ENCODE results near the gene MYO15A.

Gene MYO15A

GRCh38 chr17:18089613-18090012, 18.9 kb upstream of the MYO15A start:
- Mint-ChIP-seq H3K27ac (peak overlapping the region; percentile 99), H3K36me3 (peaks cover 19% of the 10 kb centered on the region), H3K27me3 (no peaks in the 10 kb centered on the region), H3K4me1 (peaks cover 34% of the 10 kb centered on the region), H3K9me3 (no peaks in the 10 kb centered on the region), H3K4me3 (no peak overlapping the region)
- no peak for ATAC-seq

DNA sequence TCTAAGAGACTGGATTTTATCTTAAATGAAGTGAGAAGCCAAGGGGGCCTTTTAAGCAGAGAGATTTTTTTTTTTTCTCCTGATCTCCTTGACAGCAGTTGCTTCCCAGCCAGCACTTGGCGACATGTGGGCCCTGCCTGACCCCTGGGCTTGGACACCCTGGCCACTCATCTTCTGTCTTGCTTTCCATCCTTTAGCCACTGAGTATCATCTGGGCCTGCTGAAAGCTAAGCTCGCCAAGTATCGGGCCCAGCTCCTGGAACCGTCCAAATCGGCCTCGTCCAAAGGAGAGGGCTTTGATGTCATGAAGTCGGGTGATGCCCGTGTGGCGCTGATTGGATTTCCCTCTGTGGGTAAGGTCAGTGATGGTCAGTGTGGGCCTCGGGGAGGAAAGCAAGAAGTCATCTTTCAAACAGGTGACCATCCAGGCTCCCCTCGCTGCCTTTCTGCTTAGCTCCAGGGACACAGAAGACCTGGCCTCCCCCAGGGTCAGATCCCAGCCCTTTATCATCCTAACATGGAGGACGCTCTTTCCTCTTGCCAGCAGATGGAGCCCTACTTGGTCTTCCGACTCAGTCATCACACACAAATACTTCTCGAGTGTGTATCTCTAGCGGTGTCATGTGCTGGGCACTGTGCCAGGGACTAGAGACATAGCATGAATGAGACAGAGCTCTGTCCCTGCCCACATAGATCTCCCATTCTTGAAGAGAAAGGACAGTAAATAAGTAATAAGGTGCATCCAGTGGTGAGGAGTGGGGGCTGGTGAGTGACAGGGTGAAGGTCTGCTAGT, 14.7 kb upstream of the MYO15A start:
- Mint-ChIP-seq H3K4me3 (no peak overlapping the region), H3K27me3 (no peaks in the 10 kb centered on the region), H3K36me3 (peaks cover 34% of the 10 kb centered on the region), H3K4me1 (peaks cover 18% of the 10 kb centered on the region), H3K9me3 (no peaks in the 10 kb centered on the region), H3K27ac (peak overlapping the region; percentile 21)
- ATAC-seq, result no peak

GRCh38 chr17:18094409-18094807, 14.1 kb upstream of the MYO15A start:
- Mint-ChIP-seq H3K36me3 (peaks cover 34% of the 10 kb centered on the region), H3K4me3 (no peak overlapping the region), H3K9me3 (no peaks in the 10 kb centered on the region), H3K27ac (peak overlapping the region; percentile 21), H3K27me3 (no peaks in the 10 kb centered on the region), H3K4me1 (peaks cover 12% of the 10 kb centered on the region)
- no peak for ATAC-seq

GRCh38 chr17:18099516-18099915, 9.0 kb upstream of the MYO15A start:
- H3K36me3 Mint-ChIP-seq, result peaks cover 28% of the 10 kb centered on the region
- H3K27ac Mint-ChIP-seq, result no peak overlapping the region
- no peaks in the 10 kb centered on the region for H3K27me3 Mint-ChIP-seq
- no peaks in the 10 kb centered on the region for H3K9me3 Mint-ChIP-seq
- peaks cover 23% of the 10 kb centered on the region for H3K4me1 Mint-ChIP-seq
- H3K4me3 Mint-ChIP-seq, result no peak overlapping the region
- ATAC-seq, result no peak

DNA sequence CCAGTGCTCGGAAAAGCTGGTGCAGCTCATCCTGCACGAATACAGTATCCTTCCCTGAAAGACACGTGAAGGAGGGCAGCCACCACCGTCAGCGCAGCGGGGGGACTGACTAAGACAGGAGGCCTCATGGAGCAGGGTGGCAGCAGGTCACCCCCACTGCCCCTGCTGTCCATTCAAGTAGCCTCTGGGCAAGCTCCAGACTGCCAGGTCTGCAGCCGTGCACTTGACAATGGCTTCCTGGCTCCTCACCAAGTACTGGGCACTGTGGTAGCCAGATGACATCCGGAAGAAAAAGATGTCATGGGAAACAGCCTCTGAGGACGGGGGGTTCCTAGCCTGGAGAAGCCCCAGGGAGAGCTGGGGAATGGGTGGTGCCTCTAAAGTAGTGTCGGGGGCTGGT, 7.9 kb upstream of the MYO15A start:
- peaks cover 29% of the 10 kb centered on the region for H3K36me3 Mint-ChIP-seq

DNA sequence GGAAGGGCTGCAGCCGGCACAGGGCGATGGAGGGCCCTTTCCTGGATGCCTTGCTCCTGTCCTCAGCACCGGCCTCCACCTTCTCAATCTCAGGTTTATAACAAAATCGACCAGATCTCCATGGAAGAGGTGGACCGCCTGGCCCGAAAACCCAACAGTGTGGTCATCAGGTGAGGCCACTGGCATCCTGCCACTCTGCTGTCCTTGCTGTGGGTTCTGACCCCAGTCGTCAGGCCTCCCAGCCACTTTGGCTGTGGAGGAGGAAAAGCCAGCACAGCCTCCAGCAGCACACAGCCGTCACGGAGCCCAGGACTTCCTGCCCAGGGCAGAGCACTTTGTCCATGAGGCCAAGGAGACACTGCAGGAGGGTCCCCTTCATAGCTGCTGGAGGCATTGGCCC, 6.7 kb upstream of the MYO15A start:
- peaks cover 22% of the 10 kb centered on the region for H3K36me3 Mint-ChIP-seq
- H3K27me3 Mint-ChIP-seq, result no peaks in the 10 kb centered on the region
- no peak overlapping the region for H3K4me3 Mint-ChIP-seq
- H3K27ac Mint-ChIP-seq, result peak overlapping the region; percentile 79
- no peaks in the 10 kb centered on the region for H3K9me3 Mint-ChIP-seq
- ATAC-seq, result no peak
- H3K4me1 Mint-ChIP-seq, result peaks cover 23% of the 10 kb centered on the region

More for the DNA sequence above, 7.9 kb upstream of the MYO15A start:
- Mint-ChIP-seq H3K27ac (no peak overlapping the region), H3K4me3 (no peak overlapping the region), H3K9me3 (no peaks in the 10 kb centered on the region), H3K4me1 (peaks cover 23% of the 10 kb centered on the region), H3K27me3 (no peaks in the 10 kb centered on the region)
- no peak for ATAC-seq

- no peak overlapping the region for H3K4me3 Mint-ChIP-seq
- peaks cover 23% of the 10 kb centered on the region for H3K4me1 Mint-ChIP-seq
- ATAC-seq, result peak; percentile 91
- peaks cover 26% of the 10 kb centered on the region for H3K36me3 Mint-ChIP-seq
- H3K9me3 Mint-ChIP-seq, result no peaks in the 10 kb centered on the region
- H3K27me3 Mint-ChIP-seq, result no peaks in the 10 kb centered on the region
- peak overlapping the region; percentile 79 for H3K27ac Mint-ChIP-seq
These were observed 5.9 kb upstream of the MYO15A start for GRCh38 chr17:18102640-18103039.

- no peaks in the 10 kb centered on the region for H3K27me3 Mint-ChIP-seq
- H3K4me1 Mint-ChIP-seq, result peaks cover 23% of the 10 kb centered on the region
- peaks cover 26% of the 10 kb centered on the region for H3K36me3 Mint-ChIP-seq
- H3K27ac Mint-ChIP-seq, result peak overlapping the region; percentile 79
- H3K9me3 Mint-ChIP-seq, result no peaks in the 10 kb centered on the region
- H3K4me3 Mint-ChIP-seq, result no peak overlapping the region
- ATAC-seq, result no peak
These were observed 3.5 kb upstream of the MYO15A start for GRCh38 chr17:18105027-18105426.

GRCh38 chr17:18105595-18105994, 3.0 kb upstream of the MYO15A start:
- Mint-ChIP-seq H3K27me3 (no peaks in the 10 kb centered on the region), H3K4me3 (no peak overlapping the region), H3K4me1 (peaks cover 23% of the 10 kb centered on the region), H3K27ac (no peak overlapping the region), H3K36me3 (peaks cover 26% of the 10 kb centered on the region), H3K9me3 (no peaks in the 10 kb centered on the region)
- no peak for ATAC-seq

DNA sequence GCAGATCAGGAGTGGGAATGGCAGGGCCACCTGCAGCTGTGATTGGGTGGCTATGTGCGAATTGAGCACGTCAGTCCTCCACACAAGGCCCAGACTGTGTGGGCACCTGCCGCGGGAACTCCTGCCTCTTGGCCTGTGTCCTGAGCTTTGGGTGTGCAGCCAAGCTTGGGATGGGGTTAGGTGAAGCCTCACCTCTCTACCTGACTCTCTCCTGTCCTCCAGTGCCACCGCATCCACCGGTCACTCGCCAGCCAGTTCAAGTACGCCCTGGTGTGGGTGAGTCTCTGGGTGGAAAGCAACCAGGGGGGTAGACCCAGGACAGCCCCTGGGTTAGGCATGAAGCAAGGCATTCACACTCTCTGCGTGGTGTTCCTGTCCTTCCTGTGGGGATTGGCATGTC, 2.3 kb upstream of the MYO15A start:
- Mint-ChIP-seq H3K4me1 (peaks cover 23% of the 10 kb centered on the region), H3K36me3 (peaks cover 26% of the 10 kb centered on the region), H3K27me3 (no peaks in the 10 kb centered on the region), H3K9me3 (no peaks in the 10 kb centered on the region), H3K4me3 (no peak overlapping the region), H3K27ac (no peak overlapping the region)
- ATAC-seq, result no peak

- H3K27ac Mint-ChIP-seq, result peak overlapping the region; percentile 13
- ATAC-seq, result no peak
These were observed 1.3 kb upstream of the MYO15A start for GRCh38 chr17:18107061-18107790.

DNA sequence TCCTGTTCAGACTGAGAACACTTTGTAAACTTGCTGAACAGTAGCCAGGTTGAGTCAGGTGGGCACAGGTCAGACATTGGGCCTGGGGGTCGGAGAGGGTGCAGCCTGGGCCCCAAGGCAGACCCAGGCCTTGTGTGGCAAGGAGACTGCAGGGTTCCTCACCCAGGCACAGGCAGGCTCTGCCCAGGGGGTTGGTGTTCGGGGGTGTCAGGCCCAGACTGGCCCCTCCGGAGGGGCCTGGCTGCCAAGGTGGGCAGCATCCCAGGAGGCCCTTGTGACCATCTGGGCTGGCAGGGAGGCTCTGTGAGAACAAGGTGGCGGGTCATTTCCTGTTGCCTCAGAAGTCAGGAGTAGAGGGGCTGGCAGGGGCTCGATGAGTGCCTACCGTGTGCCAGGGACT, 585 bp upstream of the MYO15A start:
- ATAC-seq, result no peak
- H3K27ac Mint-ChIP-seq, result peak overlapping the region; percentile 17

More at GRCh38 chr17:18107061-18107790, 1.3 kb upstream of the MYO15A start:
- Mint-ChIP-seq H3K4me1 (peaks cover 17% of the 10 kb centered on the region), H3K36me3 (peaks cover 26% of the 10 kb centered on the region), H3K4me3 (no peak overlapping the region), H3K9me3 (no peaks in the 10 kb centered on the region), H3K27me3 (no peaks in the 10 kb centered on the region)

GRCh38 chr17:18109935-18110485, 1.5 kb downstream of the MYO15A start:
- no peak overlapping the region for H3K4me3 Mint-ChIP-seq
- no peaks in the 10 kb centered on the region for H3K9me3 Mint-ChIP-seq
- ATAC-seq, result peak; percentile 12
- no peaks in the 10 kb centered on the region for H3K4me1 Mint-ChIP-seq
- no peaks in the 10 kb centered on the region for H3K27me3 Mint-ChIP-seq
- peaks cover 9% of the 10 kb centered on the region for H3K36me3 Mint-ChIP-seq
- H3K27ac Mint-ChIP-seq, result peak overlapping the region; percentile 40

More for the DNA sequence above, 585 bp upstream of the MYO15A start:
- Mint-ChIP-seq H3K36me3 (peaks cover 26% of the 10 kb centered on the region), H3K27me3 (no peaks in the 10 kb centered on the region), H3K4me1 (peaks cover 9% of the 10 kb centered on the region), H3K4me3 (no peak overlapping the region), H3K9me3 (no peaks in the 10 kb centered on the region)

- H3K9me3 Mint-ChIP-seq, result no peaks in the 10 kb centered on the region
- ATAC-seq, result no peak
- H3K36me3 Mint-ChIP-seq, result peaks cover 9% of the 10 kb centered on the region
- no peaks in the 10 kb centered on the region for H3K27me3 Mint-ChIP-seq
- H3K27ac Mint-ChIP-seq, result peak overlapping the region; percentile 40
- no peaks in the 10 kb centered on the region for H3K4me1 Mint-ChIP-seq
- no peak overlapping the region for H3K4me3 Mint-ChIP-seq
These were observed 2.1 kb downstream of the MYO15A start for GRCh38 chr17:18110636-18111145.

GRCh38 chr17:18111330-18111971, 2.9 kb downstream of the MYO15A start:
- no peak overlapping the region for H3K4me3 Mint-ChIP-seq
- H3K36me3 Mint-ChIP-seq, result peaks cover 8% of the 10 kb centered on the region
- no peaks in the 10 kb centered on the region for H3K27me3 Mint-ChIP-seq
- no peak for ATAC-seq
- no peak overlapping the region for H3K27ac Mint-ChIP-seq
- no peaks in the 10 kb centered on the region for H3K9me3 Mint-ChIP-seq
- H3K4me1 Mint-ChIP-seq, result no peaks in the 10 kb centered on the region

All from stimulated activated memory B cell treated with anti-CD40 and anti-IgM and Interleukin-4, amounts not matched to agents 10 μg/mL and 1 μg/mL and 100 μg/mL, for 72 hours (primary cell).